ENCODE measurements around the gene DMD.

- TF ChIP-seq EZH2 (IDR thresholded peaks at IDR 0.05; ENCODE audit: insufficient read depth, poor library complexity, severe bottlenecking) (no peak), EZH2phosphoT487 (IDR thresholded peaks at IDR 0.05; ENCODE audit: insufficient read depth, low read depth) (no peak)
Observed at GRCh38 chrX:31168551-31168950, 2042.8 kb downstream of the DMD start.

Data from GM23248 (cell line).